ACC112 (cell line): Measurements from ENCODE around the gene PLXNA2.

ENCODE experiments used
- H2AFZ ChIP-seq: fragments of 200-600 bp; sonication (generic); one replicate; pipeline ENCODE4 v1.6.0; 2017; ENCODE audit warnings: antibody characterized with exemption, low read length; ENCODE audit not compliant: unreplicated experiment
- H3K27ac ChIP-seq: fragments of 200-600 bp; sonication (generic); 2 replicates; pipeline ENCODE4 v1.5.1; 2014; ENCODE audit warnings: low read depth, mild to moderate bottlenecking, antibody characterized with exemption, low read length, moderate library complexity
- H3K27me3 ChIP-seq: fragments of 200-600 bp; sonication (generic); 2 replicates; pipeline ENCODE4 v1.6.1; 2014; ENCODE audit warnings: mild to moderate bottlenecking, antibody characterized with exemption, low read length, moderate library complexity, mixed read lengths; ENCODE audit not compliant: insufficient read depth
- H3K36me3 ChIP-seq: fragments of 200-600 bp; sonication (generic); 2 replicates; pipeline ENCODE4 v1.6.1; 2016; ENCODE audit warnings: mild to moderate bottlenecking, antibody characterized with exemption, low read length, moderate library complexity, mixed read lengths; ENCODE audit not compliant: insufficient read depth
- H3K4me1 ChIP-seq: fragments of 200-600 bp; sonication (generic); one replicate; pipeline ENCODE4 v1.6.1; 2016; ENCODE audit warnings: low read length, mixed read lengths; ENCODE audit not compliant: insufficient read depth, unreplicated experiment, control insufficient read depth
- H3K4me3 ChIP-seq: fragments of 200-600 bp; sonication (generic); 2 replicates; pipeline ENCODE4 v1.5.1; 2014; ENCODE audit warnings: mild to moderate bottlenecking, low read depth, low read length
- H3K79me2 ChIP-seq: fragments of 200-600 bp; sonication (generic); one replicate; pipeline ENCODE4 v1.6.0; 2016; ENCODE audit warnings: low read length; ENCODE audit not compliant: control insufficient read depth, unreplicated experiment, insufficient read depth

The PLXNA2 gene

DNA sequence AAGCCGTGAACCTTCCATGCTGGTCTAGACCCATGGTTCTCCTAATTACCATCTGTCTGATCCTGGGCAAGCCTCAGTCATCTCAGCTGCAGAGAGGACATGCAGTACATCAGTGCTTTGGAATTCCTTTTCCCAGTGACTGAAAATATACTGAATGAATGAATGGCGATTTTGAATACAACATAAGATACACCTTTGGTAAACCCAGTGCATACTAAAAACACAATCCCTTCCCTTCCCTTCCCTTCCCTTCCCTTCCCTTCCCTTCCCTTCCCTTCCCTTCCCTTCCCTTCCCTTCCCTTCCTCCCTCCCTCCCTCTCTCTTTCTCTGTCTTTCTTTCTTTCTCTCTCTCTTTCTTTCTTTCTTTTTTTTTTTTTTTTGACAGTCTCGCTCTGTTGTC lies 21.3 kb upstream of the PLXNA2 start:
- Histone ChIP-seq H3K4me3 (no peak overlapping the region), H3K36me3 (no peaks in the 10 kb centered on the region), H2AFZ (no peak overlapping the region), H3K79me2 (no peaks in the 10 kb centered on the region), H3K27me3 (peaks cover 90% of the 10 kb centered on the region), H3K27ac (no peak overlapping the region), H3K4me1 (no peaks in the 10 kb centered on the region)

DNA sequence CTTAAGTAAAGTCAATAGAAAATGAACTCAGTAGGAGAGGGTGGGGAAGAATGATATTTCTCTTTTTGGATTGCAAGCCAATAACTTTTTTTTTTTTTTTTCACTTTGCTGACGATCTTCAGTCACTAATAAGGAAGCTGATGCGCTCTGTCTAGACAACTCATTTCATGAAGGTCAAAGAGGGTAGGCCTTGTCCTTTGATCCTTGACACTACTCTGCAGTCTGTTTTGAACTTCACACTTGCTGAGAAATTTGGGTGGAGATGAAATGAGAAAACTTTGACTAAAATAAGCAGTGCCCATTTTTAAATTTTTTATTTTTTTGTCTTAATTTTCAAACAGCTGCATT lies 20.9 kb upstream of the PLXNA2 start:
- Histone ChIP-seq H3K27ac (no peak overlapping the region), H3K36me3 (no peaks in the 10 kb centered on the region), H3K79me2 (no peaks in the 10 kb centered on the region), H3K27me3 (peaks cover 89% of the 10 kb centered on the region), H2AFZ (no peak overlapping the region), H3K4me1 (no peaks in the 10 kb centered on the region), H3K4me3 (no peak overlapping the region)

DNA sequence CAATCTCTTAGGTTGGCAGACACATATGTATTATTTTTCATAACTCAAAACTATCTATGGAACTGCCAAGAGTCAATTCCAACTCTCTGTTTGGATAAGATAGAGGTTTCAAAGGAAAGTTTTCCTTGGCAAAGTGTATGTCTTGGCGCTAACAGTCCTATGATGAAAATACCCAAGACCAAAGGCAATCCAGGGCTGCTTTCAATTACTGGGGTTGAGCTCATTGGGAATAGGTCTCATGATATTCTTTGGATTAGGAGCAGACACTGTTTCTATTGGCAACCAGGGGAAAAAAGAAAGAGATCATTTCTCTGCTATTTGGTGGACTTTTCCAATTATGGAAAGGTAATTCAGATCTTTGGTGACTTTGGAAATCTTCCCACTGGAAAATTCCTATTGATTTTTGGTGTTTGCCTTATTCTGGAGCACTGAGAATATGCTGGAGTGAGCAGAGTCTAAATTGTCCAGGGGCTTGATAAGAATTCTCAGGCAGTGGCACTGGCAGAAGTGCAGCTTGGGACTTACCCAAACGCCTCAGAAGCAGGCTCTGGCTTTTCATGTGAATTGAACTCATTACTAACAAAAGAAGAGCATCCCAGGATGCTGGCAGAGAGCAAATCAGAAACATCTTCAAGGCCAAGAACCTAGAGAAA lies 20.4 kb upstream of the PLXNA2 start:
- H3K36me3 ChIP-seq, result no peaks in the 10 kb centered on the region
- H3K79me2 ChIP-seq, result no peaks in the 10 kb centered on the region
- no peaks in the 10 kb centered on the region for H3K4me1 ChIP-seq
- H3K27ac ChIP-seq, result no peak overlapping the region
- peaks cover 87% of the 10 kb centered on the region for H3K27me3 ChIP-seq
- H3K4me3 ChIP-seq, result no peak overlapping the region
- no peak overlapping the region for H2AFZ ChIP-seq

DNA sequence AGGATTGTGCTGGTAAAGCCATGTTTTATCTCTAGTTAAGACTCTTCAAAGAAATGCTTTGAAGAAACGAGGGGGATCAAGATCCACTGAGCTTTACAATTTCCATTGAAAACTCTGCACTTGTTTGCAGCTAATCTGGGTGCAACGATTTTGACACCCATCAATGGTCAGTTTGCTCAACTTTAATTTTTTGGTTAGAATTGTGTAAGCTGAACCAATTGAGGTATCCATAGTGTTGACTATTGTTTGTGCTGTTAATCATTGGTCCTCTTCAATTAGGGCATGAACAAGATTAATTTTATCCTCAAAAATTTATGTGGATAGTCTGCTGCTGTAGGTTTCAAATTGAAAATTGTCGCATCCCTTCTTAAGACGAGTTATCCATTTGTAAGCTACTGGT lies 17.7 kb upstream of the PLXNA2 start:
- Histone ChIP-seq H3K27me3 (peaks cover 85% of the 10 kb centered on the region), H3K79me2 (no peaks in the 10 kb centered on the region), H3K4me1 (no peaks in the 10 kb centered on the region), H3K27ac (no peak overlapping the region), H3K36me3 (no peaks in the 10 kb centered on the region), H2AFZ (no peak overlapping the region), H3K4me3 (no peak overlapping the region)

DNA sequence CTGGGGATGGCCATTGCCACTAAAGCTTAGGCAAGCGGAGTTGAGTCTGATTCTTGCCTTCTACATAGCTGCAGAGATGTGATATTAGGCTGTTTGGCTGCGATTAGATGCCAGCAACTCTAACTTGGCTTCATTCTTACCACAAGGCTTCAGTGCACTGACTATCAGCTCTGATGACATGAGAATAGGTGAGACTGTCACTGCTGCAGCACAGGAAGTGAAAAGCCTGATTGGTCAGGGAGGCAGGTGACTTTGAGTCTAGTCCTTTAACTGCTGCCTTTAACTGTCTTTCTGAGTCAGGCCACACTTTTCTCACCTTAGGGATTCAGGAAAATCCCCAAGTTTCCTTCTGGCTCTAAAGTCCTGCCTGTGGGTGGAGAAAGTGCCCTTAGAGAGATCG lies 14.1 kb upstream of the PLXNA2 start:
- H3K27me3 ChIP-seq, result peaks cover 70% of the 10 kb centered on the region
- no peak overlapping the region for H3K4me3 ChIP-seq
- H3K36me3 ChIP-seq, result no peaks in the 10 kb centered on the region

DNA sequence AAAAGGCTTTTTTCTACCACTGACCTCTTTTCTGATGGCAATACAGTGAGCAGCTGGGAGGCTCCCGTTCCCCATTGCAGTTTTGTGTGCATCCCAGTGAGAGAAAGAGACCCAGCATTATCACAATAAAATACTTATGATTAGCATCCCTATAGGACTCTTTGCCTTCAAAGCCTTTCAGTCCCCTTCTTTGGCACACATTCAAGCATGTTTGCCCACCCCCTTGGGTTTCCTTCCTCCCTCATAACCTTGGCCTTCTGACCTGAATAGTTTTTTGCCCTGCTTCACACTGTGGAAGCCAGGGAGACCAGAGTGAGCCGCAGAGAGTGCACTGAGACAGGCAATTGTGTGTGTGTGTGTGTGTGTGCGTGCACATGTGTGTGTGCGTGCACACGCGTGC lies 13.2 kb upstream of the PLXNA2 start:
- Histone ChIP-seq H3K4me3 (no peak overlapping the region), H3K27ac (no peak overlapping the region), H3K4me1 (no peaks in the 10 kb centered on the region), H3K79me2 (no peaks in the 10 kb centered on the region), H3K27me3 (peaks cover 66% of the 10 kb centered on the region), H3K36me3 (no peaks in the 10 kb centered on the region), H2AFZ (no peak overlapping the region)

More for the DNA sequence above, 14.1 kb upstream of the PLXNA2 start:
- Histone ChIP-seq H2AFZ (no peak overlapping the region), H3K27ac (no peak overlapping the region), H3K79me2 (no peaks in the 10 kb centered on the region), H3K4me1 (no peaks in the 10 kb centered on the region)

DNA sequence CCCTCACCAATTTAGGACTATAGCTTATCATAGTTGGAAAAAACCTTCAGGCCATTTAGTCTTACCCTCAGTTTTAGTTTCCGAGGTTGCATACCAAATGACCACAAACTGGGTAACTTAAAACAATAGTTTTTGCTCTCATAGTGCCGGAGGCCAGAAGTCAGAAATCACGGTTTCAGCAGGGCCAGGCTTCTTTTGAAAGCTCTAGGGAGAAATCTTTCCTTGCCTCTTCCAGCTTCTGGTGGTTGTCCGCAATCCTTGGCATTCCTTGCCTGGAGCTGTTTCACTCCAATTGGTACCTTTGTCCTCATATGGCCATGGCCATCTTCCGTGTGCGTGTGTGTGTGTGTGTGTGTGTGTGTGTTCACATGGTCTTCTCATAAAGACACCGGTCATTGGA lies 12.4 kb upstream of the PLXNA2 start:
- peaks cover 58% of the 10 kb centered on the region for H3K27me3 ChIP-seq
- H3K27ac ChIP-seq, result no peak overlapping the region
- H2AFZ ChIP-seq, result no peak overlapping the region
- no peaks in the 10 kb centered on the region for H3K79me2 ChIP-seq
- H3K4me1 ChIP-seq, result no peaks in the 10 kb centered on the region
- no peaks in the 10 kb centered on the region for H3K36me3 ChIP-seq
- H3K4me3 ChIP-seq, result no peak overlapping the region

DNA sequence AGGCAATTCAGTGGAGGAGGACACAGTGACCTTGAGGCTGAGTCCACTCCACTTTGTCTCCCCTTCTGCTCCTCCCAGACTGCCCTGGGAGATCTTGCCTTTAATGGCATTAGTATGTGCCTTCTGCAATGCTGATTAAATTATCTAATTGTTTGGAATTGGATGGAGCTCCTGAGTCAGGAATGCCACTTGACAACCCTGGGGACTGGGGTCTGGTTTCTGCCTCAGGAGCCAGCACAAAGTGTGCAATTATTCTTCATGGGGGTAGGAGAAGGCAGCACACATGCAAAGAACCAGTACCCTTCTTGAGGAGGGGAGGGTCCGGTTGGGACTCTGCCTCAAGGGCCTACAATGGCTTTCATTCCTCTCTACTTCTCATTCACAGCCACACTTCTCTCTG lies 11.9 kb upstream of the PLXNA2 start:
- Histone ChIP-seq H3K36me3 (no peaks in the 10 kb centered on the region), H3K27me3 (peaks cover 55% of the 10 kb centered on the region), H2AFZ (no peak overlapping the region), H3K79me2 (no peaks in the 10 kb centered on the region), H3K4me1 (no peaks in the 10 kb centered on the region), H3K27ac (no peak overlapping the region), H3K4me3 (no peak overlapping the region)

DNA sequence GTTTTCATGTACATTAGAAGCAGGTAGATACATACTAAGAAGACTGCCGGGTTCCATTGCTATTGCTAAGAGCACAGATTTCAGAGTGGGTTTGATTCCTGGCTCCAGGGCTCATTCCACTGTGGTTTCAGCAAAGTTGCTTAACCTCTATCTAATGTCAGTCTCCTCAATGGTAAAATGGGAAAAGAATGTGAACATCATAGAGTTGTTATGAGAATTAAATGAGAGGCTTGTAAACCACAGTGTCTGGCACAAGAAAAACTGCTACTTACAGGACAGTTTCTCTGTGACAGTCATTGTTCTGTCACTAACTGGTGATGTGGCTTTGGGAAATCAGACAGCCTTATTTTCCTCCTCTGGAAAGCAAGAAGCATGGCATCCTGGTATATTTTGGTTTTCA lies 10.7 kb upstream of the PLXNA2 start:
- Histone ChIP-seq H3K27me3 (peaks cover 46% of the 10 kb centered on the region), H3K27ac (no peak overlapping the region), H3K36me3 (no peaks in the 10 kb centered on the region), H2AFZ (no peak overlapping the region), H3K4me3 (no peak overlapping the region), H3K79me2 (no peaks in the 10 kb centered on the region), H3K4me1 (no peaks in the 10 kb centered on the region)

DNA sequence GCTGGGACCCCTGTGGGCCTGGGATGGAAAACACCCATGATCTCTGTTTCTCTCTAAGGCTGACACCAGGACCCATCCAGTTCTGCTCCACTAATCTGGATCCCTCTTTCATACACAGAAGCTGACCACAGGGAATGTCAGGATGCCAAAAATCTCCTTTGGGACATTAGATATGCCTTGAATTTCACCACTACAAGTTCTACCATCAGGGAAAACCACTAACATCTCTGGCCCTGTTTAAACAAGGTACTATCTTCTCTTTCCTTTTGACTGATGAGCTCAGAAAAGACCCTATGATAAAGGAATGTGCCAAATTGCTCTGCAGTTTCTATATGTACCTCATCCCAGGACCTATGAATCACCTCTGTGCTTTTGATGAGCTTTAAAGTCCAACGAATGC lies 10.2 kb upstream of the PLXNA2 start:
- Histone ChIP-seq H3K27ac (no peak overlapping the region), H3K36me3 (no peaks in the 10 kb centered on the region), H2AFZ (no peak overlapping the region), H3K27me3 (peaks cover 41% of the 10 kb centered on the region), H3K79me2 (no peaks in the 10 kb centered on the region), H3K4me1 (no peaks in the 10 kb centered on the region), H3K4me3 (no peak overlapping the region)

DNA sequence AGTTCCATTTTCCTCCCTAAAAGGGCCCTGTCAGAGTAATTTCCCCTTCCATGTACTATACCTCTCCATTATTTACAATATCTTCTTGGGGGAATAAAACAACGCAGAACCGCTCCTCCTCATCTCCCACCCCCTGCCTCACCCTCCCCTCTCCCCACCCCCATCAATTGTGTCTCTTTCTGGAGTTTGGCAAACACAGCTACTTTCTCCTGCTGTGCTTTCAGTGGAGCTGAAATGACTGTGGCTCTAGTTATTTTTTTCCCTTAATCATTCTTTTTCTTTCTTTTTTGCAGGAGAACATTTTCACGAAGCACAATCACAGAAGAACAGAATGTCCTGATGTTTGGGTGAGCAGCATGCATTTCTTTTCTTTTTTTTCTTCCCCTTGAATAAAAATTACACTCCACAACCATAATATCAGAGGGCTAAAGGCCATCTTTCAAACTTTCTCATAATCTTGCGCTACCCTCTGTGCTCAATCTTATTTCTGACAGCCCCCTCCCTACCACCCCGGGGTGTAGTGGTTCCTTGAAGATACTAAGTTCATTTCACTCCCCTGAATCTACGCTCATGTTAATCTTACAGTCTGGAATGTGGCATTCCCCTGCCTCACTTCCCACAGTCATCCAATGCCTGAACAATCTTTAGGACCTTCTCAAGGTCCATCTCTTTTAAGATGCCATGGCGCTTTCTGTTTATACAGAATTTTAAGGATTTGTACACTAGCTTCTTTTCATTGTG lies 8.8 kb upstream of the PLXNA2 start:
- H2AFZ ChIP-seq, result no peak overlapping the region
- H3K4me3 ChIP-seq, result no peak overlapping the region
- no peaks in the 10 kb centered on the region for H3K4me1 ChIP-seq
- H3K27ac ChIP-seq, result no peak overlapping the region
- H3K79me2 ChIP-seq, result no peaks in the 10 kb centered on the region
- no peaks in the 10 kb centered on the region for H3K36me3 ChIP-seq
- H3K27me3 ChIP-seq, result peaks cover 28% of the 10 kb centered on the region
